Rectal smooth muscle tissue (tissue), 1 donor: ENCODE data around the gene CACNG4.

Experiments
- H3K27ac ChIP-seq: one replicate; pipeline ENCODE4 v1.7.0; 2013; ENCODE audit warnings: low read depth, low read length, inconsistent platforms
- H3K27me3 ChIP-seq: one replicate; pipeline ENCODE4 v1.7.0; 2013; ENCODE audit warnings: low read length; ENCODE audit not compliant: control insufficient read depth, insufficient read depth
- H3K36me3 ChIP-seq: one replicate; pipeline ENCODE4 v1.7.0; 2013; ENCODE audit warnings: low read length; ENCODE audit not compliant: control insufficient read depth, insufficient read depth
- H3K4me1 ChIP-seq: one replicate; pipeline ENCODE4 v1.7.0; 2013; ENCODE audit warnings: low read length; ENCODE audit not compliant: control insufficient read depth, insufficient read depth
- H3K4me3 ChIP-seq: one replicate; pipeline ENCODE4 v1.7.0; 2013; ENCODE audit warnings: low read length
- H3K9ac ChIP-seq: one replicate; pipeline ENCODE4 v1.7.0; 2013; ENCODE audit warnings: low read length

Gene CACNG4

GRCh38 chr17:67078292-67078691 is 113.8 kb downstream of the CACNG4 start:
- Histone ChIP-seq H3K36me3 (no peaks in the 10 kb centered on the region), H3K9ac (no peak overlapping the region), H3K27ac (no peak overlapping the region), H3K4me1 (no peaks in the 10 kb centered on the region), H3K27me3 (no peaks in the 10 kb centered on the region), H3K4me3 (no peak overlapping the region)

- no peak overlapping the region for H3K9ac ChIP-seq
- H3K36me3 ChIP-seq, result peaks cover 2% of the 10 kb centered on the region
- no peak overlapping the region for H3K27ac ChIP-seq
- H3K4me1 ChIP-seq, result no peaks in the 10 kb centered on the region
- H3K4me3 ChIP-seq, result no peak overlapping the region
- H3K27me3 ChIP-seq, result no peaks in the 10 kb centered on the region
Observed at GRCh38 chr17:67079491-67079890, 115.0 kb downstream of the CACNG4 start.

DNA sequence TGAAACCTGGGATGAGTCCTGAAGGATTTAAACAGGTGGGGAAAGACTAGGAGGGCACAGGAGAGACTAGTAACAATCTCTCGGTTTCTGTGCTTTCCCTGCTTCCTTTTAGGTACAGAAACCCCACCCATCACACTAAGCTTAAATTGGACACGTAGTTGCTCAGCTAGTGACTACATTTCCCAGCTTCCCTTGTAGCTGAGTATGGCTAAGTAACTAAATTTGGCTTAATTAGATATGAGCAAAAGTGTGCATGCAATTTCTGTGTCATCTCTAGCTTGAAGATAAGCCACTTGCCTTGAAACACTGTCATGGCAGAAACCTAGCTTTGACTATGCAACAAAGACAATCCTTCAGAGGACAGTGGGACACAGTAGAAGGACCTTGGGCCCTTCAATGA is 116.3 kb downstream of the CACNG4 start:
- Histone ChIP-seq H3K27me3 (no peaks in the 10 kb centered on the region), H3K4me1 (no peaks in the 10 kb centered on the region), H3K9ac (no peak overlapping the region), H3K27ac (no peak overlapping the region), H3K36me3 (peaks cover 2% of the 10 kb centered on the region), H3K4me3 (no peak overlapping the region)

DNA sequence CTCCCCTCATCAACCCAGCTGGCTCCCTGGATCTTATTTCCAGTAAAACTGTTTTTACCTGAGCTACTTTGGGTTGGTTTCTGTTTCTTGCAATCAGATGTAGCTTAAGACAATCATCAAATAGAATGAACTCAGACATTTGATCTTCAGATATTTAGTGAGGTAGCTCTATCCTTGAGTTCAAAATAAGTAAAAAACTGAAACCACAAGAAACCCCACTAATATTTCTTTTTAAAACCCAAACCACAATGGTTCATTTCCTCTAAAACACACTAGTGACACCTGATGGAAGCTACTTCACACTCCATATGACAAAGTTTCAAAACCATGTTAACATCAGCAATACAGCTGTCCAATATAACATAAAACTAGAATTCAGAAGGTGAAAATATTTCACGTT is 117.6 kb downstream of the CACNG4 start:
- H3K36me3 ChIP-seq, result peaks cover 4% of the 10 kb centered on the region
- H3K4me1 ChIP-seq, result no peaks in the 10 kb centered on the region
- H3K4me3 ChIP-seq, result no peak overlapping the region
- no peaks in the 10 kb centered on the region for H3K27me3 ChIP-seq
- no peak overlapping the region for H3K9ac ChIP-seq
- no peak overlapping the region for H3K27ac ChIP-seq
